CD4-positive, alpha-beta T cell treated with Interleukin-1 beta for 1 hour (primary cell): Measurements from ENCODE around the gene AXDND1.
"Not testable (repeated sequence)": the region's sequence is repeated elsewhere in the genome, so short reads cannot be mapped to it uniquely, and the experiment has no call there.

Experiments used
- DNase-seq, 2 donors: peaks; one replicate each; pipeline ENCODE4 v3.0.0-alpha.2; 2020 to 2022

The AXDND1 gene, protein sequence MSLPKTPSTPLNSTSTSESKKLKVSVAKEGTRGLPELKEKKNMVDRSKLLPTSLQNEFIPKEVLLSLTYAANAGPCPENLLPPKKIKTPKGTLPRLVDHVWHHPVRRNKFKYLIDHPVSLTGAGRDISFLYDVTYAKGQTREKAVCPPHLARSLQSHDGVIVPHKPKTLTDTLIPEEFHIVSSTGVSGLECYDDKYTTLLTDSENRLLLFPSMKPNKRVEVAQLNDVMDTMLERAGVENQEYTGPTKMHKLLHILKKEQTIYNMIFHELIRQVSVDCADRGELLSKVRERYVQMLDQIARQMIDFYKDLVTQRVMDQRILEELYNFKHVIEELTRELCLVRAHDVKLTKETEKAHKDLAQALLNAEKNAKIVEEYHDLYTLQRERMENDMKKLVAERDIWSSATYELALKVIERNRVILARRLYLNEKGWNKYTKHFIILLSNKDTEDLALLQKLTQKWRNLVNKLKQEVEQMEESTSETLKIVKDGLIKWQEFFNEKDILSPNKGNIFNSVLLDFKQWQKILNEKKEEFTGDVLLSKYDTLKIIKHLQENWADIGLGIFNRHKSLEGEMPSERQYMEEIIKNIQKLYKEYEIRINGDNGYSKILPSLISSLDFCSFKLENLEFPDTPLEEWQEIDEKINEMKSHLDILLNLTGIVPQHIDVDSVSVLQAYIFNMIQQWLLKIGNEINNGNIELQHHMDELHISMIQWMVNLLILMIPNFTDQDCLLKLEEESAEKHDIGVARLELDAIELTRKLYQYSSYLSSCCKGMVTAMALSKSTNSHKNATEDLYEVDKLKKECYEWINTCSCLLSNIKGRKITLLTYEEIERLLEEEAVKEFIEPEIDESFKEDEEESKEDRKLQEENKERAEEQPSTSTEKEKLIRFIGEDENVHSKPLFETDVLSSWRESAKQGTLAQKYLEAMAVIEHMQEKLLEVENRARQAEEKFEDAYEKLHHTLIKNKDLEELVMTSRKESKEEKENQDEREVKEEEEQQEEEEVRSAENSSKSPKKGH

DNA sequence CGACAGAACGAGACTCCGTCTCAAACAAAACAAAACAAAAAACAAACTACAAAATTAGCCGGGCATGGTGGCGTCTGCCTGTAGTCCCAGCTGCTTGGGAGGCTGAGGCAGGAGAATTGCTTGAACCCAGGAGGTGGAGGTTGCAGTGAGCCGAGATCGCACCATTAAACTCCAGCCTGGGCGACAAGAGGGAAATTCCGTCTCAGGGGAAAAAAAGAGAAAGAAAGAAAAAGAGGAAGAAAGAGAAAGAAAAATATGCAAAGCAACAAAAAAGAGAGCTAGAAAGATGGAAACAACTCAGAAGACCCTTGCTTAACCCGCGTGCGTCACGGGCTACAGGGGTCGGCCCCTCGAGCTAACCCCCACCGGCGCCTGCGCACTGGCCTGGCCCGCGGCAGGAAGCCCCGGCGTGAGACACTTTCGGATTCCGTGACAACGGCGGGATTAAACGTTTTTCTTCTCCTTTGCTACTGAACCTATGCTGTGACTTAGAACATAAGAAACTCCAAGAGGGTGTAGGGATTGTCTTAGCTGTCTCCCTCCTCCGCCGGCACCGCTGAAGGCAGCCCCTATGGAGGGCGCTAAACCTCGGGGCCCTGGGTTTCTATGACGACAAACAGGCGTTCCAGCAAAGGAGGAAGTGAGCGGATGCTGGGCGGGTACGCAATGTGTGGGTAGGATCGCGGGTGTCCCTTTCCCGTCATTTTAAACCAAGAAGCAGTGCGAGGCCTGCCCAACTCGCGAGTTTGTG, at the start of gene AXDND1:
Gene AXDND1, plus strand, starts transcription at position 630 of the 751 bp plus-strand sequence. CDS start 539 bp downstream, outside the sequence.
- peak; percentile 92 to 93 for DNase-seq

DNA sequence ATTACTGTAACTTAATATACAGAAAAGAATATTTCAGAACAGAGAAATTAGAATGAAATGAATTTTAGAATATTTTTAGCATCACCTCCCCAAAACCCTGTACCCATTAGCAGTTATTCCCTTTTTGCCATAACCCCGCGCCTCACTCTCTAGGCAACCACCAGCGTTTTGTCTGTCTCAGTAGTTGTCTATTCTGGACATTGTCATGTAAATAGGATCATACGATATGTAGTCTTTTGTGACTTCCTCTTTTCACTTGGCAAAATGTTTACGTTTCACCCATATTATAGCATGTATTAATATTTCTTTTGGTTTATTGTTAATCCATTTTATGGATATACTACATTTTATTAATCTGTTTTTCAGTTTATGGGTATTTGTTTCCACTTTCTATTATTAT, 47.3 kb upstream of the AXDND1 start:
- no peak for DNase-seq

GRCh38 chr1:179321533-179322216, 44.1 kb upstream of the AXDND1 start:
- no peak for DNase-seq

- no peak for DNase-seq
These were observed 43.2 kb upstream of the AXDND1 start for GRCh38 chr1:179322557-179322956.

DNA sequence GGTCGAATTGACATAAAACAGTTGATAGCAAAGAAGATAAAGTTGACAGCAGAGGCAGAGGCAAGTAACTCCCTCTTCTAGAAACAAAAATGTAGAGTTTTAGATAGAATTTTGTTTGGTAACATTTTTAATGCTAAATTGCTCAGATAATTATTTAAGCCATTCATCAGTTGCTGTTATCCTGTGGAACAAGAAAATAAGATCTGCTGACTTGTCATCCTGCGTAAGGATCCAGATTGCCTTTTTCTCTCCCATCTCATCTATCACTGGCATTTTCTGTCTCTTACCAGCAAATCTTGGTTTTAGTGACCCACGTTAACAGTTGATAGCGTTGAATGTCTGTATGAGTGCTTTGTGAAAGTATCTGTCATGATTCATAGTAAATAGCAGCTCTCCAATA, 42.3 kb upstream of the AXDND1 start:
- no peak for DNase-seq

GRCh38 chr1:179325836-179326235, 39.9 kb upstream of the AXDND1 start:
- DNase-seq: no peak

DNA sequence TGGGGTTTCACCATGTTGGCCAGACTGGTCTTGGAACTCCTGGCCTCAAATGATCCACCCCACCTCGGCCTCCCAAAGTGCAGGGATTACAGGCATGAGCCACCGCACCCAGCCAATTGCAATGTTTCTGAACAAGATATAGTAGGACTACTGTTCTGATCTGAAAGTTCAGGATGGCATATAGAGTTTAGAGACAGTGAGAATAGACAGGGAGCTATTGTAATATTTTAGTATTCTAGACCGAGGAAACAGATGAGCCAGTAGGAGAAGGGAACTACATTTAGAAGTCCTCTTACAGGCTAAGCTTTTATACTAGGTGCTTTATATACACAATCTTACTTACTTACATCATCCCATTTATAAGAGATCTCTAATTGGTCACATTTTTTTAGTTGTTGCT, 39.0 kb upstream of the AXDND1 start:
- DNase-seq: no peak

GRCh38 chr1:179327196-179327595, 38.6 kb upstream of the AXDND1 start:
- no peak for DNase-seq

DNA sequence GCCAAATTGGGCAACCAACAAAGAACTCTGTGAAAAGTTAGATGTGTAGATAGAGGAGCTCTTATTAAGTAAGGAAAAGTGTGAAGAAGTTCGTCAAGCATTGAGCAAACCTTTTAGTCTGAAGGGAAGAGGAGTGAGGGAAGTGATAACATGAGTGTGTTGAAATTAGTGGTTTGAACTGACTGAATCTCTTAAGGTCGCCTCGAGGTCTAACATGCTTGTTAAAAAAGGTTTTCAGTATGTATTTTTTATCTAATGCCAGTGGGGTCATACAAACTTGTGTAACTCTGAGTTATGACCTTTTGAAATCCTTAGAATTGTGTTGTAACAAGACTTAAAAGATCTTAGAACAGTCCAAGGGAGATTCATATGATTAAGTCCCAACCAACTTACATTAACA, 38.1 kb upstream of the AXDND1 start:
- no peak for DNase-seq

GRCh38 chr1:179329862-179330261, 35.9 kb upstream of the AXDND1 start:
- no peak for DNase-seq

GRCh38 chr1:179334440-179334839, 31.3 kb upstream of the AXDND1 start:
- DNase-seq: no peak

- DNase-seq: no peak
These were observed 28.5 kb upstream of the AXDND1 start for GRCh38 chr1:179337288-179337687.

GRCh38 chr1:179337942-179338560, 27.7 kb upstream of the AXDND1 start:
- DNase-seq: no peak

GRCh38 chr1:179340918-179341317, 24.9 kb upstream of the AXDND1 start:
- DNase-seq: no peak

DNA sequence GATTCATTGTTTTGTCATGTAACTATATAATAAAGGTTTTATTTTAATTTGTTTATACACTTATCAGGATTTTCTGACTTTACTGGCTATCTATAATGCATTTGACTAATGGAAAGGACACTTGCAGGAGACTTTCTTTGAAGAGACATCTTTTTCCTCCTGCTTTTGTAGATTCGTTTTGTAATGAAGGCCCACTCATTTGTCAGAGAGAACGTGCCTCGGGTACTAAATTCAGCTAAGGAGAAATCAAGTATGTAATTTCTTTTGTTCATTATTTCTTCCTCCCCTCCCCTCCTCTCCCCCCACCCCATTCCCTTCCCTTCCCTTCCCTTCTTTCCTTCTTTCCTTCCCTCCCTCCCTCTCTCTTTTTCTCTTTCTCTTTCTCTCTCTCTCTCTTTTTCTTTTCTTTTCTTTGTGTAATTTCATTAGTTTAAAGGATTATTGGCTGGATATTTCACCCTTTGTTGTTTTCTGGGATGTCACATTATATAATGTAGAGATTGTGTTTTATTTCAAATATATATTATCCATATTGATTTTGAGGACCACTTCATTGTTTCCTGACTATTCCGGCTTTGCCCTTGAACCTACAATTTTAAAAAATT, 23.7 kb upstream of the AXDND1 start:
- no peak for DNase-seq

GRCh38 chr1:179342740-179343404, 22.9 kb upstream of the AXDND1 start:
- no peak for DNase-seq

- DNase-seq: no peak
These were observed 14.5 kb upstream of the AXDND1 start for GRCh38 chr1:179351281-179351680.

DNA sequence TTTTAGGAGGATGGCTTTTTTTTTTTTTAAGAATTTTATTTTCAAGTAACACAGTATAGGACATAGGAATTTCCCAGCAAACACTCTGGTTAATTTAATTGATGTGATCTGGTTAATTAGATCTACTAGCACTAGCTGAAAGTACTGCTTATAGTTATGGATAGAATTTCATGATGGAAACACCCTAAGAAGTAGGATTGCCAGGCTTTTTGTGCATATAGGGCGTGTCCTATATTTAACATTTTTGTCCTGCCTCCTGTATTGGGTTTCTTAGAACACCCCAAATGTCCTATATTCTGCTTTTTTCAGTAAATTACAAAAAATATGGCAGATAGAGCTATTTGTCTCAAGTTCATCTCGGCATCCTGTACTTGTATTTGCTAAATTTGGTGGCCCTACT, 13.5 kb upstream of the AXDND1 start:
- no peak for DNase-seq

- DNase-seq: no peak
These were observed 12.2 kb upstream of the AXDND1 start for GRCh38 chr1:179353546-179353945.

DNA sequence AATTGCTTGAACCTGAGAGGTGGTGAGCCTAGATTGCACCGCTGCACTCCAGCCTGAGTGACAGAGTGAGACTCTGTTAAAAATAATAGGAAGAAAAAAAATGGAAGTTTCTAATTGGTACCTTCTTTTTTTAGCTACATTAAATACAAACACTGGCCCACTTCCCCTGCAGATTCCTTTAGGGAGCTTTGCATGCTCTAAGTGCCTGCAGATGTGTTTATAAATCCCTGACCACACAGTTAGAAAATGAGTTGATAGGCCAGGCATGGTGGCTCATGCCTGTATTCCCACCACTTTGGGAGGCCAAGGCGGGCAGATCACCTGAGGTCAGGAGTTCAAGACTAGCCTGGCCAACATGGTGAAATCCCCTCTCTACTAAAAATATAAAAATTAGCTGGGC, 4.1 kb upstream of the AXDND1 start:
- DNase-seq: not testable (repeated sequence)
